Astrocyte of the hippocampus (primary cell): Measurements from ENCODE around the gene SDHA.
"Not testable (repeated sequence)": the region's sequence is repeated elsewhere in the genome, so short reads cannot be mapped to it uniquely, and the experiment has no call there.

Source experiments
- DNase-seq: peaks from one replicate; pipeline ENCODE4 v3.0.0; 2011; ENCODE audit warnings: low read depth, low spot score

Gene SDHA

GRCh38 chr5:197031-197430 lies 21.1 kb upstream of the SDHA start:
- DNase-seq: peak; percentile 58

- no peak for DNase-seq
Observed at GRCh38 chr5:197892-198489, 20.1 kb upstream of the SDHA start.

DNA sequence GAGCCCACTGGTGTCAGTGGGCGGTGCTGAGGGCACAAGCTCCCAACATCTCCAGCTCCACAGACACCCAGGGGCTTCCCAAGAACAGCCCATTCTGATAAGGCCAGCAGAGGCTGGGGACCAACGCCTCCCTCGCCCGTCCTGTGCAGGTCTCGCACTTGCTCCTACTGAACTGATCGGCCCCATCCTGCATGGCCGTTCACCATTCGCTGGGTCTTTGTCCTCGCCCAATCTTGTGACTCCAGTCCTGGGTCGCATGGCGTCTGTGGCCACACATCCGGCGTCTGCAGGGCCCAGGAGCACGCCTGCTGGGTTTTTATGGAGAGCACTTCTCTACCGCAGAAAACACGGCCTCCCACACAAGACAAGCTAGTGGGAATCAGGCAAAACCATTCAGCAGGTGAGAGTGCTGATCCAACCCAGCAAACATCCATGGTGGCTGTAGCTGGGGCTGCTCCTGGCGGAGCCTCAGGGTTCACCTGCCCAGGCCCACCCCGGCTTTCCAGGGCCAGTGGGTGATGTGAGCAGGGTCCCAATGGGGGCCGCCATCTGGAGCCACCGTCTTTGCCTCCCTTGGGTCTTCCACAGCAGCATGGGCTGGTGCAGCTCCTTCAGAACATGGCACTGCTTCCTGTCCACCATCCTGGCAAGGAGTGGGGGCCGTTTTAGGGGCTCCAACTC lies 19.5 kb upstream of the SDHA start:
- DNase-seq: no peak

DNA sequence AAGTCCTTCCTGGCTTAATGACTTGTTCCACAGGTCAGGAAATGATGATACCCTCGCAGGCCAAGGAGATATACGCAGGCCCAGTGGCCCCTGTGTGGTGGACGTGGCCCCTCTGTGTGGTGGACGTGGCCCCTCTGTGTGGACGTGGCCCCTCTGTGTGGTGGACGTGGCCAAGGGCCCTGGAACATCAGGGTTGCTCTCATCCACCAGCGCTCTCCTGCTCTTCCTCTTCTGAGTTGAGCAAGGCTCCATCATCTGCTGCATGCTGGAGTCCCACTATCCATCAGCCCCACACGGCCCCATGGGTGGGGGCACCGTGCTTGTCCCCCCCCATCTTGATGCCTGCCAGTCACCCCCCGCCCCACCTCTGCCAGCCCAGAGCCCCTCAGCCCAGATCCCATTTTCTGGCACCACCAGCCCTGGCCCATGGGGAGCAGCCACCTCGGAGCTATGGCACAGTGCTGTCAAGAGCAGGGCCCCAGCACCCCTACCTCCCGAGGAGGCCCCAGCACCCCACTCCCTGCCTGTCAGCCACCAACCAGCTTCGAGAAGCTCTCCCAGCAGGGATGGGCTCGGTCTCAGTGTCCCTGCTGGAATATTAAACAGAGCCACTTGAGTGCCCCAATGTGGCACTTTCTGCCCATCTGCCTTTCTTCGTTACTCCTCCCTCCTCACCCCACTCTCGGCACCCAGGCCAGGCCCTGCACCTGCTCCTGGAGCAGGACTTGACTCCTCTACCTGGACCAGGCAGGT lies 18.7 kb upstream of the SDHA start:
- DNase-seq: no peak

DNA sequence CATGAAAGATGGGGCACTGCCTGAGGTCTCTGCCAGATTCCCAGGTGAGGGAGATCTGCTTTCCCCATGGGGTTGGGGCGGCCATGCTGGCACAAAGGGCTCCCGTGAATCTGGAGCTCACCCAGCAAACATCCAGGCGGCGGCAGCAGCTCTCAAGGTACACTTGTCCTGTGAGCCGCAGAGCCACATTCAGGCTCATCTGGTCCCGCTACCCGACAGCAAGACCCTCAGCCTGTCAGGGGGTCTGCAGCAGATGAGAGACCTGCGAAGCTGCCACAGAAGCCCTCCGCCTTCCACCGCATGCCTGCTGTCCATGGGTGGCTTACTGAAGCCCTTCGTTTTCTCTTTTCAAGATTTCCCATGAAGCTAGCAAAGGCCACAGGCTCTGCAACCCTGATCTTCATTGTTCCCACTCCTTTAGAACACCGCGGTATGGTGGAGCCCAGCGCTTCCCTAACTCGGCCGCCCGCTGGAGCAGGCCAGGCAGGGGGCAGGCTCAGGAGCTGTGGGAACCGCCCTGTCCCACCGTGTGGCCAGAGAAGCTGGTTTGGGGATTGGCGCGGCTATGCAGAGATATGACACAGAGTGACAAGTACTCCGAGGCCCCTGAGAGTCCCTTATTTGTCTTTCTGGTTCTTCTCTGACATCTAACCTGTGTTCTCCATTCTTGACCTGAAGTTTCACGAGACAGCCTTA lies 18.0 kb upstream of the SDHA start:
- no peak for DNase-seq

GRCh38 chr5:200985-201384 lies 17.1 kb upstream of the SDHA start:
- no peak for DNase-seq

GRCh38 chr5:201672-202071 lies 16.4 kb upstream of the SDHA start:
- no peak for DNase-seq

DNA sequence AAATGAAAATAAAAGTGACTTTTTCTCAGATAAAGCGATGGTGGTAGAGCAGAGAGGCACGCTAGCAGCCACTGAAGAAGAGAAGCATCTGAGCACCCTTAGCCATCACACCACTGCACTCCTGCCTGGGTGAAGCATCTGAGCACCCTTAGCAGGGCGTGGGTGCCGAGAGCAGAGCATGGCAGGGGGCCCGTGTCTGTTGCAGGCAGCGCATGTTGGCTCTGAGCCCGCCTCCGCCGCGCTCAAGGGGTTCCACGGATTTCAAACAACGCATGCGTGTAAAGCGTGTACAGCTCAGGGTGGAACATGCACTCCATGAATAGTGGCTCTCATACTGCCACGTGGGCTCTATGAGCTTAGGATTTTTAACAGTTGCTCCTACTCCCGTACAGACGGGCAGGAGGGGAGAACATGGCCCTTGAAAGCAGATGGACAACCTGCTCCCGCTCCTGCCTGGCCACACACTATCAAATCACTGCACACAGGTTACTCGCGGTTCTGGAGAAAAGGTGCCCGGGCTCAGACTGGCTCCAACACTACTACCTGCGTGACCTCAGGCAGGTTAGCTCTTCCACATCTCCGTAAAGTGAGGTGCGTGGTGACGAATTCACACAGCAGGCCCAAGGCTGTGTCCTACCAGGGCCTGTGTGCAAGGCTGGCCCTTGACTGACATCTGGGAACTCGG lies 14.7 kb upstream of the SDHA start:
- no peak for DNase-seq

- no peak for DNase-seq
Observed at GRCh38 chr5:204001-204400, 14.1 kb upstream of the SDHA start.

DNA sequence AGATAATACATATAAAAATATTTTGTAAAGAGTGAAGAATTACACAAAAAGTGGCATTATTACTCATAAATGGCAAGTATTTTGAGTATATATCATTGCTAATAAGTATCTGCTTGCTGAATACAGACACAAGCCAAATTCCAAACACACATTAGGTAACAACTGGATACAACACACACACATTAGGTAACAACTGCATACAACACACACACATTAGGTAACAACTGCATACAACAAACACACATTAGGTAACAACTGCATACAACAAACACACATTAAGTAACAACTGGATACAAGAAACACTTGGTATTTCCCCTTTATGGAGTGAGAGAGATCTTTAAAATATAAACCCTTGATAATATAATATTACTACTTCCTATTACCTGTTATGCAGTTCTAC lies 13.7 kb upstream of the SDHA start:
- no peak for DNase-seq

DNA sequence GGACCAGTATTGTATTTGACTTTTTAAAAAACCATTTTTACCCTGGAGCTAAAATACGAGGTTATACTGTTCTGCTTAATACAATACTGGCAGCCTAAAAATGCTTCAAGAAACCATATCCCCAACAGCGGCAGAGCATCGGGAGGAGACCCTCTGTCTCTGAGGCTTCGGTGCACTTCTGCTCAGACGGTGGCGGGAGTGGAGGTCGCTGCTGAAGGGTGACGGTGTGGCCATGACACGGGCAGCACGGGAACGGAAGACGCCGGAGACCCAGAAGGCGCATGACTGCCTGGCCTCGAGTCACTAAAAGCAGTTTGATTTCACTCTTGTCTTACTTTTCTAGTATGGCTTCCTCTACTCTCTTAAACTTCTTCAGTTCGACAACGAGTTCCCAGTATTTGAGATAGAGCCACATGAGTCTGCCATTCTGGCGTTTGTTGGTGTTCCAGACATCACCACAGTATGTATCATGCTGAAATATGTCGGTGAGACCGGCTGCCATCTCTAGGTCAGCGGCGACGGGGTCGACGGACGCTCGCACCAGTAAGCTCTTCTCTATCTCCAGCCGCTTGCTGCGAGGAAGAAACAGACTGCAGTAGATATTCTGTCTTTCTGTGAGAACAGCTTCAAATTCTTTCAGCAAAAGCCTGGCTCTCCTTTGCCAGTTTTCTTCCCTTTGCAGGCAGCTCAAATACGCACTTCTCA lies 13.0 kb upstream of the SDHA start:
- no peak for DNase-seq

DNA sequence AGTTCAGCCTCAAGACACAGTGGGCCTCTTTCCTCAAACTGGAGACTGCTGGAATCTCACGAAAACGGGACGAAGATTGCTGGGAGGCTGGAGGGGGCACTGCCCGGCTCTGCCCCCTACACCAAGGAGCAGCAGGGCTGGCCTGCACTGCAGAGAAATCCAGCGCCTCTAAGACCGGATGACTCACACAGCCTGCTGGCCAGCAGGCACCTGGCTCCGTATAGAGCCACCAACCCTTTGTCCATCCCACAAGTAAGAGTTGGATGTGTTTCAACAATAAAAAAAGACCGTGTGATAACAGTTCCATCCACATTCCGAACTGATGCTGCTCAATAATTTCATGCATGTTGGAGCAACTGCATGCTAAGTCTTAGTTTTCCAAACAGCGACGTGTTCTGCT lies 11.7 kb upstream of the SDHA start:
- DNase-seq: peak; percentile 80

DNA sequence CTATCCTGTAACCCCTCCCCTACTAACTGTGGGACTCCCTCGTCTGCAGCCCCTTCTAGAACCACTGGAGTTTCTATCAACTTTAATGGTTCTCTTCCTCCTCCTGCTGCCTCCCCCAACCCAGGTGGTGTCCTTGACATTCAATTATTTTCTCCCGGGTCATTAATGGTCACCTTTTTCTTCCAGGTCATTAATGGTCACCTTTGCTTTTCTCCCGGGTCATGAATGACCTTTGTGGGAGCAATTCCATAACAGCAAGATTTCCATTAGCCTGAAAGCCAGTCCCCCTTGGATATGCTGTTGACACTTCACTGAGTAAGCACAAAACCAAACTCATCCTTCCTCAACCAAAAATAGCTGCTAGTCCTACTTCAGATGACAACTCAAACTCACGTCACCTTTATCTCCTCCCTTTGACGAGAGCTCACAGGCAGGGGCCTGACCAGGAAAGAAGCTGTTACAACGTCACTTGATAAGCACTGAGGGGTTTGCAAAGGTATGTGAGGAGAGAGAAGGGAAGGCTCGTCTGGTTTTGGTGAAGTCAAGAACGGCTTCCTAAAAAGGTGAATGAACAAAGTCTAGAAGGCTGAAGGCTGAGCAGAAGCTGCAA lies 11.1 kb upstream of the SDHA start:
- no peak for DNase-seq

- DNase-seq: no peak
Observed at GRCh38 chr5:207599-207998, 10.5 kb upstream of the SDHA start.

DNA sequence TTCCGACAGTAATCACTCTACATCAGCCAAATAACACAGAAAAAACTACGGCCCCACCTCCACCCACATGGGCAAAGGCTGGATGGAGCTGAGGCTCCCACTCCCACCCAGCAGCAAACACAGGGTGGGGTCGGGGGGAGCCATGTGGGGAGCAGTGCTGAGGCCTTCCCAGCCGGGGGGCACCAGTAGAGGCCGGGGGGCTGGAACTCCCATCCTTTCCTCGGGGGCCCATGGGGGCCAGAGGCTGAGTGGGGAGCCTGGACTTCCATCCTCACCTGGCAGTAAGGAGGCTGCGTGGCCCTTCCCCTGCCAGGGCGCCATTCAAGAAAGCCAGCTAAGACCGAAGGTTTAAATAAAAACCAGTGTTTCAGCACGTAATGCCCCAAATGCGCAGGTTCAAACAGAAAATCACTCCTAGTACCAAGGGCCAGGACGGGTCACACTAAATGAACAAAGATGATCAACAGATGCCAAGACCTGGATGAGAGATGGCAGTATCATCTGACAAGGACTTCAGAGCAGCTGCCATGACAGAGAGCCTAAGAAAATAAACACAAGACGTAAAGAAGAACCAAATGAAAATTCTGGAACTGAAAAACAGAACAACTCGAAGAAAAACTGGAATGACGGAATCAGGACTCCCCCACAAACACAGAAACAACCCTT lies 9.5 kb upstream of the SDHA start:
- no peak for DNase-seq

GRCh38 chr5:213803-214395 lies 4.2 kb upstream of the SDHA start:
- DNase-seq: no peak

- peak; percentile 6 for DNase-seq
Observed at GRCh38 chr5:215256-215655, 2.9 kb upstream of the SDHA start.

GRCh38 chr5:216076-216475 lies 2.0 kb upstream of the SDHA start:
- not testable (repeated sequence) for DNase-seq

- peak; percentile 50 for DNase-seq
Observed at GRCh38 chr5:218457-219291, 554 bp downstream of the SDHA start.
